ENCODE data around the gene XPA. TPM values are rescaled to one million over a fixed set of nuclear protein-coding genes. Genes with fewer than 3 reads are reported as not detected.

Gene XPA
- total and polyA plus RNA-seq, 3 experiments from 2014 or later = 11.2 to 37.9 (median 13.0) TPM

DNA sequence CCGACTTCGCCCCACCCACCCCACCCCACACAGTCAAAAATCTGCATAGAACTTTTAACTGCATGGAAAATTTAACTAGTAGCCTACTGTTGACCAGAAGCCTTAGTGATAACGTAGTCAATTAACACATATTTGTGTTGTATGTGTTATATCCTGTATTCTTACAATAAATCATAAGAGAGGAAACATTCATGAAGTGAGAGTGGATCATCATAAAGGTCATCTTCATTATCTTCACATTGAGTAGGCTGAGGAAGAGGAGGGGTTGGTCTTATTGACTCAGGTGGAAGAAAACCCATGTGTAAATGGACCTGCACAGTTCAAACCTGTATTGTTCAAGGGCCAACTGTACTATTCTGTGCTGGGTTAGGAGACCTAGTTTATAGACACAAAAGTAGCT lies 31.4 kb downstream of the XPA start:
- POLR2A ChIA-PET = no interaction called here
- H3K27ac Mint-ChIP-seq = peak overlapping the region in 6 of 8 donors; percentile 3 to 64 (median 38)

DNA sequence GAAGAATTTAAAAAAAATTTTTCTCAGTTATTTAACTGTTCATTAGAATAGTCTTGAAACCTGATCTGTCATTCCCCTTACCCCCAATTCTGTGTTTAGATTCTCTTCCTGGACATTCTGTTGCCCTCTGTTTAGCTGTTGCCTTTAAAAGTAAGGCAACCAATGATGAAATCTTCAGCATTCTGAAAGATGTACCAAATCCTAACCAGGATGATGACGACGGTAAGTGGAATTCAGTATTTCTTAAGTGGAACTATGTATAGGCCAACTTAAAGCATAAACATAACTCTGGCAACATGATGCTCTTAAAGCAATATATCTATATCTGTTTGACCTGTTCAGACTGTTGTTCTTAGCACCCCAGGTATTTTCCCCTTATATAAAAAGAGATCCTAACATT lies 36.3 kb downstream of the XPA start:
- Histone ChIP-seq H3K27me3 (ENCODE audit: insufficient read depth, low read length, poor library complexity, severe bottlenecking) (no peaks in the 10 kb centered on the region), H3K27ac (ENCODE audit: low read depth, low read length) (no peak overlapping the region), H3K4me1 (ENCODE audit: insufficient read depth, low read length) (no peaks in the 10 kb centered on the region), H3K9me3 (ENCODE audit: low read length) (no peaks in the 10 kb centered on the region), H3K36me3 (ENCODE audit: insufficient read depth, low read length) (peaks cover 51% of the 10 kb centered on the region), H3K4me3 (ENCODE audit: low read length) (no peak overlapping the region)
- peaks cover 6 to 94% (median 31%) of the 10 kb centered on the region in 3 donors for H3K36me3 Mint-ChIP-seq
- no peaks in the 10 kb centered on the region for H3K9me3 Mint-ChIP-seq
- H3K27me3 Mint-ChIP-seq = no peaks in the 10 kb centered on the region
- peaks cover 2 to 7% (median 4%) of the 10 kb centered on the region in 3 donors for H3K4me1 Mint-ChIP-seq
- DNase-seq = no peak
- CTCF ChIA-PET = interaction anchor here (1.1 kb wide), 1 partner anchor 36 kb away, joined by 3 read pairs; the partner anchor contains the start of gene XPA
- H3K27ac Mint-ChIP-seq = peak overlapping the region in 2 of 8 donors; percentile 46 to 64
- no peak overlapping the region for H3K4me3 Mint-ChIP-seq
- POLR2A ChIA-PET = no interaction called here

More for the DNA sequence above, 31.4 kb downstream of the XPA start:
- CTCF ChIA-PET = no interaction called here
- H3K4me1 ChIP-seq (ENCODE audit: insufficient read depth, low read length) = no peaks in the 10 kb centered on the region
- H3K4me1 Mint-ChIP-seq = peaks cover 14 to 15% (median 14%) of the 10 kb centered on the region in 3 donors
- DNase-seq = no peak
- H3K36me3 ChIP-seq (ENCODE audit: insufficient read depth, low read length) = peaks cover 70% of the 10 kb centered on the region
- no peaks in the 10 kb centered on the region for H3K9me3 ChIP-seq (ENCODE audit: low read length)
- no peaks in the 10 kb centered on the region for H3K9me3 Mint-ChIP-seq
- no peak overlapping the region for H3K27ac ChIP-seq (ENCODE audit: low read depth, low read length)
- H3K27me3 ChIP-seq (ENCODE audit: insufficient read depth, low read length, poor library complexity, severe bottlenecking) = no peaks in the 10 kb centered on the region
- H3K36me3 Mint-ChIP-seq = peaks cover 0 to 94% (median 29%) of the 10 kb centered on the region in 3 donors
- H3K4me3 ChIP-seq (ENCODE audit: low read length) = no peak overlapping the region
- no peak overlapping the region for H3K4me3 Mint-ChIP-seq
- no peaks in the 10 kb centered on the region for H3K27me3 Mint-ChIP-seq

DNA sequence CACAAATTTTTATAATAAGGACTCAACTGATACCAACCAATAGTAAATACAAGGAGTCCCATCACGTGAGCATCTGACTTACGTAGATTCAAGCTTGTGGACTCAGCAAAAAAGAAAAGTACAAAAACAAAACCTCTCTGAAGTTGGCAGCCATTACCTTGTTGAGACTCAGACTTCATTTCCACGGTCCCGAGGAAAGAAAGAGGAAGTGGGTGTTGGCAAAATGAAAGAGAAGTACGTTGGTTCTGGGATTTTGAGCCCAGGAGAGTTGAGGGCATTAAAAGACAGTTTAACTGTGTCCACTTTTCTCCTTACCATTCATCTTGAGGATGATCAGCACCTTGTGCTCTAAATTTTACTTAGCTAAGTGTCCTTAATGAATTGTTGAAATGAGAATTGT lies 36.8 kb downstream of the XPA start:
- H3K36me3 Mint-ChIP-seq = peaks cover 6 to 95% (median 31%) of the 10 kb centered on the region in 3 donors
- POLR2A ChIA-PET = no interaction called here
- no peaks in the 10 kb centered on the region for H3K27me3 Mint-ChIP-seq
- Histone ChIP-seq H3K9me3 (ENCODE audit: low read length) (no peaks in the 10 kb centered on the region), H3K4me1 (ENCODE audit: insufficient read depth, low read length) (no peaks in the 10 kb centered on the region), H3K4me3 (ENCODE audit: low read length) (no peak overlapping the region), H3K27ac (ENCODE audit: low read depth, low read length) (no peak overlapping the region), H3K27me3 (ENCODE audit: insufficient read depth, low read length, poor library complexity, severe bottlenecking) (no peaks in the 10 kb centered on the region), H3K36me3 (ENCODE audit: insufficient read depth, low read length) (peaks cover 51% of the 10 kb centered on the region)
- H3K9me3 Mint-ChIP-seq = no peaks in the 10 kb centered on the region
- peak overlapping the region in 1 of 8 donors; percentile 63 for H3K27ac Mint-ChIP-seq
- H3K4me1 Mint-ChIP-seq = peaks cover 0 to 7% (median 4%) of the 10 kb centered on the region in 3 donors
- H3K4me3 Mint-ChIP-seq = no peak overlapping the region
- CTCF ChIA-PET = interaction anchor here (1.1 kb wide), 1 partner anchor 37 kb away, joined by 3 read pairs; the partner anchor contains the start of gene XPA
- DNase-seq = no peak

DNA sequence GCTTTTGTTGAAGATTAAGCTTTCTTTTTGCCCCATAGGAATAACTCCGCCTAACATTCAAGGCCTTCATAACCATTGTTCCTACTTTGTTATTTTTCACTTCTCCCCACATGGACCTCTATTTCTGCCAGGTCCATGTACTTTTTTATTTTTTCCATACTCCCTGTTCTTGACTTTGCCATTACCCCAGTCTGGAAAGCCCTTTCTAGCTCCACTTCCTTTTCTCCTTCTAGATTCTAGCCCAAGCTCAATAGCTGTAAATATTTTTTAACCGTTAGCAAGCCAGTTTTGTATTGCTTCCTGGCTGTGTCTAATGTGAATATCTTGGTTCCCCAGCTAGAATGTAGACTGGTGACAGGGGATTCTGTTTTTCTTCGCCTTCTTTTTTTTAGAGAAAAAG lies 37.4 kb downstream of the XPA start:
- H3K27ac ChIP-seq (ENCODE audit: low read depth, low read length) = no peak overlapping the region
- Mint-ChIP-seq H3K27me3 (no peaks in the 10 kb centered on the region), H3K27ac (peak overlapping the region in 5 of 8 donors; percentile 8 to 76 (median 26)), H3K4me3 (no peak overlapping the region), H3K9me3 (no peaks in the 10 kb centered on the region), H3K4me1 (peaks cover 0 to 7% (median 4%) of the 10 kb centered on the region in 3 donors), H3K36me3 (peaks cover 6 to 95% (median 32%) of the 10 kb centered on the region in 3 donors)
- DNase-seq = no peak
- POLR2A ChIA-PET = no interaction called here
- no peaks in the 10 kb centered on the region for H3K27me3 ChIP-seq (ENCODE audit: insufficient read depth, low read length, poor library complexity, severe bottlenecking)
- peaks cover 48% of the 10 kb centered on the region for H3K36me3 ChIP-seq (ENCODE audit: insufficient read depth, low read length)
- CTCF ChIA-PET = interaction anchor here (1.1 kb wide), 1 partner anchor 37 kb away, joined by 3 read pairs; the partner anchor contains the start of gene XPA
- no peak overlapping the region for H3K4me3 ChIP-seq (ENCODE audit: low read length)
- H3K9me3 ChIP-seq (ENCODE audit: low read length) = no peaks in the 10 kb centered on the region
- H3K4me1 ChIP-seq (ENCODE audit: insufficient read depth, low read length) = no peaks in the 10 kb centered on the region

DNA sequence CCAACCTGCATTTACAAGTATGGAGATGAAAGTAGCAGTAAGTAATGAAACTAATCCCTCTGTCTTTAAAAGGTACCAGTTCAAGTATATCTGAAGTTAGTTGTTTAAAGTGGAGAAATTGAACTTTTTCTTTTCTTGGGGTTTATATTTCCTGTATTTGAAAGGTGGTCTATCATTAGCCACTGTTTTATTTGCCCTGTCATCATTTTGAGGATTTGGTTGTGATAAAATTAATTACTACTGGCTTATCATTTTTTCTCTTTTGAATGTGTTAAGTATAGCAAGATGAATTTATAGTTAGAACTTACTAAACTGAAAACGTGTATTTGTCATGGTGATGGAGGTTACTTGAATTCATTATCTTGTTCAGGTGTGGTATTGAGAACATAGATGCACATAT lies 38.4 kb downstream of the XPA start:
- ChIA-PET POLR2A (no interaction called here), CTCF (interaction anchor here (1.0 kb wide), 1 partner anchor 60 kb away, joined by 3 read pairs; no protein-coding TSS in a partner anchor)
- Histone ChIP-seq H3K27ac (ENCODE audit: low read depth, low read length) (no peak overlapping the region), H3K36me3 (ENCODE audit: insufficient read depth, low read length) (peaks cover 42% of the 10 kb centered on the region), H3K4me1 (ENCODE audit: insufficient read depth, low read length) (no peaks in the 10 kb centered on the region), H3K27me3 (ENCODE audit: insufficient read depth, low read length, poor library complexity, severe bottlenecking) (no peaks in the 10 kb centered on the region), H3K9me3 (ENCODE audit: low read length) (no peaks in the 10 kb centered on the region), H3K4me3 (ENCODE audit: low read length) (no peak overlapping the region)
- Mint-ChIP-seq H3K4me3 (no peak overlapping the region), H3K9me3 (no peaks in the 10 kb centered on the region), H3K27ac (peak overlapping the region in 2 of 8 donors; percentile 3 to 66), H3K27me3 (no peaks in the 10 kb centered on the region), H3K4me1 (peaks cover 0 to 2% (median 0%) of the 10 kb centered on the region in 3 donors), H3K36me3 (peaks cover 6 to 94% (median 31%) of the 10 kb centered on the region in 3 donors)
- DNase-seq = no peak

DNA sequence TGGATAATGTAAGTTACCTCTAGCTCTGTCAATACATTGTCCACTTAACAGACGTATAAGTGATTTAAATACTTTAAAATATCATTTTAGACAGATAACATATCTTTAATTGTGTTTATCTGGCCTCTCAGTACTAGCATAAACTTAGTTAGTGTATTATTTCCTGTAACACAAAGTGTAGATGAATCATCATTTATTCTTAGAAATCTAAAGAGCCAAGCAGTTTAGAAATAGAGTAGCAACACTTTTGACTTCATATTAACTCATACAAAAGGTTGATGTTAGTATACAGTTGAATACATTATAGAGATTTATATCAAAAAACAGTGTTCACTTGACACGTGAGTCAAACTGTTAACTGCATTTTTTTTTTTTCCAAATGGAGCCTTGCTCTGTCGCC lies 45.5 kb downstream of the XPA start:
- CTCF ChIA-PET = no interaction called here
- no peaks in the 10 kb centered on the region for H3K9me3 Mint-ChIP-seq
- no peak overlapping the region for H3K27ac ChIP-seq (ENCODE audit: low read depth, low read length)
- peaks cover 0 to 87% (median 19%) of the 10 kb centered on the region in 3 donors for H3K36me3 Mint-ChIP-seq
- no peaks in the 10 kb centered on the region for H3K27me3 Mint-ChIP-seq
- no peak overlapping the region for H3K4me3 Mint-ChIP-seq
- no peak overlapping the region for H3K27ac Mint-ChIP-seq
- peaks cover 43% of the 10 kb centered on the region for H3K36me3 ChIP-seq (ENCODE audit: insufficient read depth, low read length)
- peaks cover 0 to 8% (median 7%) of the 10 kb centered on the region in 3 donors for H3K4me1 Mint-ChIP-seq
- POLR2A ChIA-PET = no interaction called here
- H3K4me3 ChIP-seq (ENCODE audit: low read length) = no peak overlapping the region
- H3K4me1 ChIP-seq (ENCODE audit: insufficient read depth, low read length) = no peaks in the 10 kb centered on the region
- no peaks in the 10 kb centered on the region for H3K27me3 ChIP-seq (ENCODE audit: insufficient read depth, low read length, poor library complexity, severe bottlenecking)
- no peaks in the 10 kb centered on the region for H3K9me3 ChIP-seq (ENCODE audit: low read length)
- no peak for DNase-seq

DNA sequence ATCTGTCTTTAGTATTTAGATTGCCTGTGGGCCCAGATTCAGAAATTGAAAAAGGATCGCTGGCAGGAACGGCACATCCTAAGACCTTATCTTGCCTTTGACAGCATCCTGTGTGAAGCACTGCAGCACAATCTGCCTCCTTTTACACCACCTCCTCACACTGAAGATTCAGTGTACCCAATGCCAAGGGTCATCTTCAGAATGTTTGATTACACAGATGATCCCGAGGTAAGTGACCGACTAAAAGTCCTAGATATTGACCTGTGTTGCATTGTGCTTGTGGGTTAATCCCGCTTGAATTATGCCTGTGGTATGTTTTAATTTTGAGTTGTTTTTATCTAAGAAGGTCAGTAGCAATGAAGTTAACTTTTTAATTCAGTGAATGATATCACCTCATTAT lies 49.1 kb downstream of the XPA start:
- Mint-ChIP-seq H3K9me3 (no peaks in the 10 kb centered on the region), H3K27me3 (no peaks in the 10 kb centered on the region), H3K4me3 (no peak overlapping the region), H3K27ac (peak overlapping the region in 1 of 8 donors; percentile 69), H3K4me1 (peaks cover 7 to 14% (median 12%) of the 10 kb centered on the region in 3 donors), H3K36me3 (peaks cover 5 to 83% (median 23%) of the 10 kb centered on the region in 3 donors)
- ChIA-PET CTCF (no interaction called here), POLR2A (no interaction called here)
- no peak overlapping the region for H3K27ac ChIP-seq (ENCODE audit: low read depth, low read length)
- H3K4me1 ChIP-seq (ENCODE audit: insufficient read depth, low read length) = no peaks in the 10 kb centered on the region
- no peaks in the 10 kb centered on the region for H3K9me3 ChIP-seq (ENCODE audit: low read length)
- peaks cover 60% of the 10 kb centered on the region for H3K36me3 ChIP-seq (ENCODE audit: insufficient read depth, low read length)
- H3K27me3 ChIP-seq (ENCODE audit: insufficient read depth, low read length, poor library complexity, severe bottlenecking) = no peaks in the 10 kb centered on the region
- H3K4me3 ChIP-seq (ENCODE audit: low read length) = no peak overlapping the region
- DNase-seq = no peak

DNA sequence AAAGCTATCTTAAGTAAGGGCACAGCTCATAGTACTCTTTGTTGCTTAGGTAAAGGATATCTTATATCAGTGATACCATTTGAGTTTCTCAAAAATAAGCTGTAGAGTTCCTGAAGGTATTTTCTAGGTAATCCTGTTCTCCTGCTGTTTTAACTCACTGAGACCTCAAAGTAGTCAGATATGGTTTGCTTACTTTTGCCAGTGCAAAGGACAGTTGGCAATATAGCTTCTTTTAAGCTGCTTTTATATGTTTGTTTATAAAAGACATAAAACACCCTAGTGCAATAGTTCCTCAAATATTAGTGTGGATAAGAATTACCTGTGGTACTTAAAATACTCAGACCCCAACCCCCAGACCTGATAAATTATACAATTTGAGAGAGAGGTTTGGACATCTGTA lies 51.4 kb downstream of the XPA start:
- CTCF ChIA-PET = no interaction called here
- H3K4me3 ChIP-seq (ENCODE audit: low read length) = no peak overlapping the region
- no peaks in the 10 kb centered on the region for H3K9me3 ChIP-seq (ENCODE audit: low read length)
- Mint-ChIP-seq H3K4me1 (peaks cover 12 to 22% (median 14%) of the 10 kb centered on the region in 3 donors), H3K9me3 (no peaks in the 10 kb centered on the region), H3K4me3 (no peak overlapping the region), H3K27ac (no peak overlapping the region), H3K27me3 (no peaks in the 10 kb centered on the region), H3K36me3 (peaks cover 5 to 84% (median 23%) of the 10 kb centered on the region in 3 donors)
- no peaks in the 10 kb centered on the region for H3K27me3 ChIP-seq (ENCODE audit: insufficient read depth, low read length, poor library complexity, severe bottlenecking)
- peaks cover 54% of the 10 kb centered on the region for H3K36me3 ChIP-seq (ENCODE audit: insufficient read depth, low read length)
- POLR2A ChIA-PET = interaction anchor here (1.1 kb wide), 1 partner anchor 12 kb away, joined by 5 read pairs; the partner anchor contains the start of gene TSTD2
- no peak overlapping the region for H3K27ac ChIP-seq (ENCODE audit: low read depth, low read length)
- H3K4me1 ChIP-seq (ENCODE audit: insufficient read depth, low read length) = no peaks in the 10 kb centered on the region
- DNase-seq = no peak
